ENCODE measurements around the gene P3H3.

Gene P3H3

GRCh38 chr12:6871052-6871957, 43.1 kb downstream of the P3H3 start:
- TF ChIP-seq CTCF (conservative IDR thresholded peaks at IDR 0.05; ENCODE audit: low read length) = no peak
- no peak for TF ChIP-seq EZH2phosphoT487 (IDR thresholded peaks at IDR 0.05; ENCODE audit: borderline replicate concordance)
- Histone ChIP-seq H3F3A (ENCODE audit: low read depth) (peaks cover 5% of the 10 kb centered on the region; the same call in 1 of the 2 replicates), H3K36me3 (ENCODE audit: insufficient read depth, low read length) (peaks cover 25% of the 10 kb centered on the region; the same call in 1 of the 2 replicates), H2AFZ (ENCODE audit: low read length) (no peak overlapping the region), H3K9me3 (ENCODE audit: insufficient read depth, low read depth, low read length) (no peaks in the 10 kb centered on the region), H3K4me1 (ENCODE audit: insufficient read depth, low read length, poor library complexity, severe bottlenecking) (peaks cover 42% of the 10 kb centered on the region), H3K9ac (ENCODE audit: low read depth, low read length, poor library complexity, severe bottlenecking) (peak overlapping the region; percentile 92), H3K4me3 (ENCODE audit: low read length, poor library complexity, severe bottlenecking) (peak overlapping the region; percentile 94), H3K4me2 (ENCODE audit: low read depth, low read length, poor library complexity, severe bottlenecking) (peak overlapping the region; percentile 98), H3K27me3 (ENCODE audit: insufficient read depth, low read length, poor library complexity, severe bottlenecking) (peaks cover 4% of the 10 kb centered on the region), H3K79me2 (ENCODE audit: insufficient read depth, low read length) (peaks cover 67% of the 10 kb centered on the region), H4K20me1 (ENCODE audit: insufficient read depth, low read length, poor library complexity, severe bottlenecking) (peaks cover 51% of the 10 kb centered on the region), H3K9me2 (replicated peaks; ENCODE audit: low read depth, low read length) (no peaks in the 10 kb centered on the region)

- Histone ChIP-seq H3F3A (ENCODE audit: low read depth) (peaks cover 5% of the 10 kb centered on the region; the same call in 1 of the 2 replicates), H3K9ac (ENCODE audit: low read depth, low read length, poor library complexity, severe bottlenecking) (peak overlapping the region; percentile 92), H2AFZ (ENCODE audit: low read length) (no peak overlapping the region), H3K9me2 (replicated peaks; ENCODE audit: low read depth, low read length) (no peaks in the 10 kb centered on the region), H3K4me3 (ENCODE audit: low read length, poor library complexity, severe bottlenecking) (peak overlapping the region; percentile 94), H3K4me1 (ENCODE audit: insufficient read depth, low read length, poor library complexity, severe bottlenecking) (peaks cover 36% of the 10 kb centered on the region), H3K36me3 (ENCODE audit: insufficient read depth, low read length) (peaks cover 25% of the 10 kb centered on the region; the same call in 1 of the 2 replicates), H4K20me1 (ENCODE audit: insufficient read depth, low read length, poor library complexity, severe bottlenecking) (peaks cover 51% of the 10 kb centered on the region), H3K9me3 (ENCODE audit: insufficient read depth, low read depth, low read length) (no peaks in the 10 kb centered on the region), H3K4me2 (ENCODE audit: low read depth, low read length, poor library complexity, severe bottlenecking) (peak overlapping the region; percentile 98), H3K79me2 (ENCODE audit: insufficient read depth, low read length) (peaks cover 61% of the 10 kb centered on the region), H3K27me3 (ENCODE audit: insufficient read depth, low read length, poor library complexity, severe bottlenecking) (peaks cover 4% of the 10 kb centered on the region)
- peak; percentile 81 for TF ChIP-seq CTCF (conservative IDR thresholded peaks at IDR 0.05; ENCODE audit: low read length)
- TF ChIP-seq EZH2phosphoT487 (IDR thresholded peaks at IDR 0.05; ENCODE audit: borderline replicate concordance) = no peak
Observed at GRCh38 chr12:6872073-6873048, 44.2 kb downstream of the P3H3 start.
